Measurements from ENCODE around the gene MRC1.

DNA sequence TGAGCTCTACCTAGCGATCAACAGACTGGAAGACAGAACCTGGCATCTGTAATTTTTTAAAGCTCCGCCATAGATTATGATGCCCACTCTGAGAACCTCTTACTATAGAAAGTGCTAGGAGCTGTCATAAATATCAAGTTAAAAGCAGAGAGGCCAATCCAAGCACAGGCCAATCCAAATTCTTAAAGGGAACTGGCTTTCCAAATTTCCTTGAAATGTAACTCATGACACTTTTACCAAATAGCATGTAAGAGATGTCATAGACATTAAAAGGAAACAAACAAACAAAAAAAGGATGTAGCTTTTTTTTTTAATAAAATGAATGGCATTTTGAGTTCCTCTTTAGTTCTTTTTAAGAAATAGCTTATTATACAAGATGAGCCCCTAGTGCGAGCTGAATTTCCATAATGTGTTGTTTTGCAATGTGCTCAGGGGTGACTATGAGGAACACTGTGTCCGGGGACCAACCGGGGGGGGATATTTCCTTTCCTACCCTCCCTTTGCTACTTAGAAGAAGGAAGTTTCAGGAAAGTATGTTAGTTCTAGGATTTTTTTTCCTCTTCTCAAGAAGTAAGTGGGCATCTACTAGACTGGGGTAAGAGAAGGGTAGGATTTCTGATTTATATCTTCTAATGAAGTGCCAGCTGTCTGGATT lies 23.7 kb upstream of the MRC1 start:
- TF ChIP-seq, protein P1, sequence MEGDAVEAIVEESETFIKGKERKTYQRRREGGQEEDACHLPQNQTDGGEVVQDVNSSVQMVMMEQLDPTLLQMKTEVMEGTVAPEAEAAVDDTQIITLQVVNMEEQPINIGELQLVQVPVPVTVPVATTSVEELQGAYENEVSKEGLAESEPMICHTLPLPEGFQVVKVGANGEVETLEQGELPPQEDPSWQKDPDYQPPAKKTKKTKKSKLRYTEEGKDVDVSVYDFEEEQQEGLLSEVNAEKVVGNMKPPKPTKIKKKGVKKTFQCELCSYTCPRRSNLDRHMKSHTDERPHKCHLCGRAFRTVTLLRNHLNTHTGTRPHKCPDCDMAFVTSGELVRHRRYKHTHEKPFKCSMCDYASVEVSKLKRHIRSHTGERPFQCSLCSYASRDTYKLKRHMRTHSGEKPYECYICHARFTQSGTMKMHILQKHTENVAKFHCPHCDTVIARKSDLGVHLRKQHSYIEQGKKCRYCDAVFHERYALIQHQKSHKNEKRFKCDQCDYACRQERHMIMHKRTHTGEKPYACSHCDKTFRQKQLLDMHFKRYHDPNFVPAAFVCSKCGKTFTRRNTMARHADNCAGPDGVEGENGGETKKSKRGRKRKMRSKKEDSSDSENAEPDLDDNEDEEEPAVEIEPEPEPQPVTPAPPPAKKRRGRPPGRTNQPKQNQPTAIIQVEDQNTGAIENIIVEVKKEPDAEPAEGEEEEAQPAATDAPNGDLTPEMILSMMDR (IDR thresholded peaks at IDR 0.05) = no peak
- no peak for TF ChIP-seq POLR2A (IDR thresholded peaks at IDR 0.05)

Data from gastroesophageal sphincter (tissue), 3 donors.